Measurements from ENCODE around the gene PBX3. TPM values are rescaled to one million over a fixed set of nuclear protein-coding genes. Genes with fewer than 3 reads are reported as not detected.

The PBX3 gene
- total RNA-seq, 1 experiment from 2014 or later: 1.5 TPM

- no peak for DNase-seq (ENCODE audit: low spot score)
- Histone ChIP-seq H3K36me3 (ENCODE audit: insufficient read depth, low read length, poor library complexity, severe bottlenecking) (no peaks in the 10 kb centered on the region), H3K27ac (ENCODE audit: low read depth, low read length, poor library complexity, severe bottlenecking) (no peak overlapping the region), H3K9me3 (ENCODE audit: low read depth, low read length, poor library complexity, severe bottlenecking) (no peaks in the 10 kb centered on the region), H3K4me1 (ENCODE audit: insufficient read depth, low read length, poor library complexity, severe bottlenecking) (no peaks in the 10 kb centered on the region), H3K4me3 (ENCODE audit: low read depth, low read length, poor library complexity, severe bottlenecking) (no peak overlapping the region), H3K27me3 (replicated peaks; ENCODE audit: insufficient read depth, low read depth, low read length, poor library complexity) (peaks cover 39% of the 10 kb centered on the region)
- ChIA-PET POLR2A (ENCODE audit: low non-redundant PET) (no interaction called here), CTCF (no interaction called here)
- intact Hi-C loops (cut with micrococcal nuclease; ENCODE audit: unreplicated experiment): no loop called here
- no TSS peak for BruUV-seq (replicated peaks)
- TF ChIP-seq EZH2 (IDR thresholded peaks at IDR 0.05; ENCODE audit: borderline replicate concordance, low read depth, low read length, poor library complexity, severe bottlenecking) (no peak), CTCF (conservative IDR thresholded peaks at IDR 0.05; ENCODE audit: low read depth, low read length) (no peak)
These were observed 92.1 kb downstream of the PBX3 start for GRCh38 chr9:125839317-125839716.

GRCh38 chr9:125841444-125841843 lies 94.3 kb downstream of the PBX3 start:
- Histone ChIP-seq H3K36me3 (ENCODE audit: insufficient read depth, low read length, poor library complexity, severe bottlenecking) (no peaks in the 10 kb centered on the region), H3K27me3 (replicated peaks; ENCODE audit: insufficient read depth, low read depth, low read length, poor library complexity) (peaks cover 48% of the 10 kb centered on the region), H3K4me3 (ENCODE audit: low read depth, low read length, poor library complexity, severe bottlenecking) (no peak overlapping the region), H3K4me1 (ENCODE audit: insufficient read depth, low read length, poor library complexity, severe bottlenecking) (no peaks in the 10 kb centered on the region), H3K9me3 (ENCODE audit: low read depth, low read length, poor library complexity, severe bottlenecking) (no peaks in the 10 kb centered on the region), H3K27ac (ENCODE audit: low read depth, low read length, poor library complexity, severe bottlenecking) (no peak overlapping the region)
- no TSS peak for BruUV-seq (replicated peaks)
- no peak for DNase-seq (ENCODE audit: low spot score)
- POLR2A ChIA-PET (ENCODE audit: low non-redundant PET): interaction anchor here (0.5 kb wide), 1 partner anchor 17 kb away, joined by 3 read pairs; no protein-coding TSS in a partner anchor
- TF ChIP-seq EZH2 (IDR thresholded peaks at IDR 0.05; ENCODE audit: borderline replicate concordance, low read depth, low read length, poor library complexity, severe bottlenecking) (no peak), CTCF (conservative IDR thresholded peaks at IDR 0.05; ENCODE audit: low read depth, low read length) (no peak)
- CTCF ChIA-PET: no interaction called here
- intact Hi-C loops (cut with micrococcal nuclease; ENCODE audit: unreplicated experiment): no loop called here

GRCh38 chr9:125842242-125842641 lies 95.1 kb downstream of the PBX3 start:
- peaks cover 53% of the 10 kb centered on the region for H3K27me3 ChIP-seq (replicated peaks; ENCODE audit: insufficient read depth, low read depth, low read length, poor library complexity)
- TF ChIP-seq CTCF (conservative IDR thresholded peaks at IDR 0.05; ENCODE audit: low read depth, low read length): no peak
- TF ChIP-seq EZH2 (IDR thresholded peaks at IDR 0.05; ENCODE audit: borderline replicate concordance, low read depth, low read length, poor library complexity, severe bottlenecking): no peak
- no peak for DNase-seq (ENCODE audit: low spot score)
- no peak overlapping the region for H3K27ac ChIP-seq (ENCODE audit: low read depth, low read length, poor library complexity, severe bottlenecking)
- ChIA-PET POLR2A (ENCODE audit: low non-redundant PET) (no interaction called here), CTCF (no interaction called here)
- BruUV-seq (replicated peaks): no TSS peak
- no peaks in the 10 kb centered on the region for H3K9me3 ChIP-seq (ENCODE audit: low read depth, low read length, poor library complexity, severe bottlenecking)
- no peak overlapping the region for H3K4me3 ChIP-seq (ENCODE audit: low read depth, low read length, poor library complexity, severe bottlenecking)
- no peaks in the 10 kb centered on the region for H3K36me3 ChIP-seq (ENCODE audit: insufficient read depth, low read length, poor library complexity, severe bottlenecking)
- intact Hi-C loops (cut with micrococcal nuclease; ENCODE audit: unreplicated experiment): no loop called here
- H3K4me1 ChIP-seq (ENCODE audit: insufficient read depth, low read length, poor library complexity, severe bottlenecking): no peaks in the 10 kb centered on the region
